ENCODE results near the gene TLR1.

DNA sequence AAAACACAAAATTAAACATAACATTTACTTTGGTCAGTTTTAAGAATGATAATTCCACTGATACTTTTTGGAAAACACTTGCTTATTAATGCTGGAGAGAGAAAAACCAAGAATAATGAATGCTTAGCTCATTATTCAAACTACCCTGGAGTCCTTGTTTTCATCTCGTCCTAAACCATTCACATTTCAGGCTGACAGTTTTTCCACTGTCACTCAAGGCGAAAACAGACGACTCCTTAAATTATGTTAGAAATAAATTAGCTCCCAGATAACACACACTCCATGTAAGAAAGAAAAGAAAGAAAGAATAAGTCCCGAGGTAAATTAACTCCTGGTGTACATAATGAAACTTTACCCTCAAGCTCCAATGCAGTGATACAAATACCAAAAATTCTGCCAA is 55.3 kb downstream of the TLR1 start:
- TF ChIP-seq TCF4 (CRISPR knock-in tag; IDR thresholded peaks at IDR 0.05; ENCODE audit: borderline replicate concordance) (no peak), ISL1 (CRISPR knock-in tag; IDR thresholded peaks at IDR 0.05) (no peak), OSR1 (CRISPR knock-in tag; IDR thresholded peaks at IDR 0.05) (no peak), BACH2 (CRISPR knock-in tag; IDR thresholded peaks at IDR 0.05; ENCODE audit: borderline replicate concordance) (no peak), CSDC2 (CRISPR knock-in tag; IDR thresholded peaks at IDR 0.05) (no peak), ARNTL (CRISPR knock-in tag; IDR thresholded peaks at IDR 0.05; ENCODE audit: borderline replicate concordance, low read depth) (no peak), GLIS3 (CRISPR knock-in tag; IDR thresholded peaks at IDR 0.05) (no peak)
- TF ChIP-seq, protein P1, sequence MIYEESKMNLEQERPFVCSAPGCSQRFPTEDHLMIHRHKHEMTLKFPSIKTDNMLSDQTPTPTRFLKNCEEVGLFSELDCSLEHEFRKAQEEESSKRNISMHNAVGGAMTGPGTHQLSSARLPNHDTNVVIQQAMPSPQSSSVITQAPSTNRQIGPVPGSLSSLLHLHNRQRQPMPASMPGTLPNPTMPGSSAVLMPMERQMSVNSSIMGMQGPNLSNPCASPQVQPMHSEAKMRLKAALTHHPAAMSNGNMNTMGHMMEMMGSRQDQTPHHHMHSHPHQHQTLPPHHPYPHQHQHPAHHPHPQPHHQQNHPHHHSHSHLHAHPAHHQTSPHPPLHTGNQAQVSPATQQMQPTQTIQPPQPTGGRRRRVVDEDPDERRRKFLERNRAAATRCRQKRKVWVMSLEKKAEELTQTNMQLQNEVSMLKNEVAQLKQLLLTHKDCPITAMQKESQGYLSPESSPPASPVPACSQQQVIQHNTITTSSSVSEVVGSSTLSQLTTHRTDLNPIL (CRISPR knock-in tag; IDR thresholded peaks at IDR 0.05; ENCODE audit: low read depth), result no peak
- TF ChIP-seq, protein P2, sequence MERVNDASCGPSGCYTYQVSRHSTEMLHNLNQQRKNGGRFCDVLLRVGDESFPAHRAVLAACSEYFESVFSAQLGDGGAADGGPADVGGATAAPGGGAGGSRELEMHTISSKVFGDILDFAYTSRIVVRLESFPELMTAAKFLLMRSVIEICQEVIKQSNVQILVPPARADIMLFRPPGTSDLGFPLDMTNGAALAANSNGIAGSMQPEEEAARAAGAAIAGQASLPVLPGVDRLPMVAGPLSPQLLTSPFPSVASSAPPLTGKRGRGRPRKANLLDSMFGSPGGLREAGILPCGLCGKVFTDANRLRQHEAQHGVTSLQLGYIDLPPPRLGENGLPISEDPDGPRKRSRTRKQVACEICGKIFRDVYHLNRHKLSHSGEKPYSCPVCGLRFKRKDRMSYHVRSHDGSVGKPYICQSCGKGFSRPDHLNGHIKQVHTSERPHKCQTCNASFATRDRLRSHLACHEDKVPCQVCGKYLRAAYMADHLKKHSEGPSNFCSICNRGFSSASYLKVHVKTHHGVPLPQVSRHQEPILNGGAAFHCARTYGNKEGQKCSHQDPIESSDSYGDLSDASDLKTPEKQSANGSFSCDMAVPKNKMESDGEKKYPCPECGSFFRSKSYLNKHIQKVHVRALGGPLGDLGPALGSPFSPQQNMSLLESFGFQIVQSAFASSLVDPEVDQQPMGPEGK (CRISPR knock-in tag; IDR thresholded peaks at IDR 0.05; ENCODE audit: borderline replicate concordance), result no peak
- TF ChIP-seq, protein P3, sequence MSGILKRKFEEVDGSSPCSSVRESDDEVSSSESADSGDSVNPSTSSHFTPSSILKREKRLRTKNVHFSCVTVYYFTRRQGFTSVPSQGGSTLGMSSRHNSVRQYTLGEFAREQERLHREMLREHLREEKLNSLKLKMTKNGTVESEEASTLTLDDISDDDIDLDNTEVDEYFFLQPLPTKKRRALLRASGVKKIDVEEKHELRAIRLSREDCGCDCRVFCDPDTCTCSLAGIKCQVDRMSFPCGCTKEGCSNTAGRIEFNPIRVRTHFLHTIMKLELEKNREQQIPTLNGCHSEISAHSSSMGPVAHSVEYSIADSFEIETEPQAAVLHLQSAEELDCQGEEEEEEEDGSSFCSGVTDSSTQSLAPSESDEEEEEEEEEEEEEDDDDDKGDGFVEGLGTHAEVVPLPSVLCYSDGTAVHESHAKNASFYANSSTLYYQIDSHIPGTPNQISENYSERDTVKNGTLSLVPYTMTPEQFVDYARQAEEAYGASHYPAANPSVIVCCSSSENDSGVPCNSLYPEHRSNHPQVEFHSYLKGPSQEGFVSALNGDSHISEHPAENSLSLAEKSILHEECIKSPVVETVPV (CRISPR knock-in tag; IDR thresholded peaks at IDR 0.05), result no peak
- TF ChIP-seq, protein P4, sequence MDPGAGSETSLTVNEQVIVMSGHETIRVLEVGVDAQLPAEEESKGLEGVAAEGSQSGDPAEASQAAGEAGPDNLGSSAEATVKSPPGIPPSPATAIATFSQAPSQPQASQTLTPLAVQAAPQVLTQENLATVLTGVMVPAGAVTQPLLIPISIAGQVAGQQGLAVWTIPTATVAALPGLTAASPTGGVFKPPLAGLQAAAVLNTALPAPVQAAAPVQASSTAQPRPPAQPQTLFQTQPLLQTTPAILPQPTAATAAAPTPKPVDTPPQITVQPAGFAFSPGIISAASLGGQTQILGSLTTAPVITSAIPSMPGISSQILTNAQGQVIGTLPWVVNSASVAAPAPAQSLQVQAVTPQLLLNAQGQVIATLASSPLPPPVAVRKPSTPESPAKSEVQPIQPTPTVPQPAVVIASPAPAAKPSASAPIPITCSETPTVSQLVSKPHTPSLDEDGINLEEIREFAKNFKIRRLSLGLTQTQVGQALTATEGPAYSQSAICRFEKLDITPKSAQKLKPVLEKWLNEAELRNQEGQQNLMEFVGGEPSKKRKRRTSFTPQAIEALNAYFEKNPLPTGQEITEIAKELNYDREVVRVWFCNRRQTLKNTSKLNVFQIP (CRISPR knock-in tag; IDR thresholded peaks at IDR 0.05; ENCODE audit: borderline replicate concordance, low read depth), result no peak

Measured in SK-N-SH treated with all-trans-retinoic acid at 6 μM for 48 hours (cell line).